Smooth muscle cell (in vitro differentiated cells): ENCODE measurements around the gene PCIF1. TPM values are rescaled to one million over a fixed set of nuclear protein-coding genes. Genes with fewer than 3 reads are reported as not detected.

Experiments
- DNase-seq: peaks from one replicate; lab custom pipeline; 2025; ENCODE audit not compliant: unreplicated experiment; lab: John Stamatoyannopoulos, UW
- H2AFZ ChIP-seq: fragments of 200-600 bp; sonication (generic); 2 replicates; pipeline ENCODE4 v1.6.0; 2016; ENCODE audit warnings: antibody characterized with exemption, low read depth, mild to moderate bottlenecking
- H3F3A ChIP-seq: fragments of 200-600 bp; sonication (generic); 2 replicates; pipeline ENCODE4 v1.6.0; 2017; ENCODE audit warnings: antibody characterized with exemption, low read depth
- H3K27ac ChIP-seq: fragments of 200-600 bp; sonication (generic); 2 replicates; pipeline ENCODE4 v1.5.1; 2016; ENCODE audit warnings: low read depth, mild to moderate bottlenecking
- H3K27me3 ChIP-seq: fragments of 200-600 bp; sonication (generic); 2 replicates; pipeline ENCODE4 v1.6.1; 2016; ENCODE audit warnings: low read depth, mild to moderate bottlenecking
- H3K36me3 ChIP-seq: fragments of 200-600 bp; sonication (generic); 2 replicates; pipeline ENCODE4 v1.5.1; 2016; ENCODE audit warnings: low read depth
- H3K4me1 ChIP-seq: fragments of 200-600 bp; sonication (generic); 2 replicates; pipeline ENCODE4 v1.5.1; 2016; ENCODE audit warnings: low read depth
- H3K4me2 ChIP-seq: fragments of 200-600 bp; sonication (generic); 2 replicates; pipeline ENCODE4 v1.6.0; 2016; ENCODE audit warnings: mild to moderate bottlenecking
- H3K4me3 ChIP-seq: fragments of 200-600 bp; sonication (generic); 2 replicates; pipeline ENCODE4 v1.5.1; 2016; ENCODE audit warnings: mild to moderate bottlenecking
- H3K79me2 ChIP-seq: fragments of 200-600 bp; sonication (generic); 2 replicates; pipeline ENCODE4 v1.6.0; 2016; ENCODE audit warnings: low read depth, mild to moderate bottlenecking
- H3K9ac ChIP-seq: fragments of 200-600 bp; sonication (generic); 2 replicates; pipeline ENCODE4 v1.6.0; 2016; ENCODE audit warnings: low read depth
- H3K9me3 ChIP-seq: fragments of 200-600 bp; sonication (generic); replicated peaks from 2 replicates; pipeline ENCODE4 v1.5.1; 2016; ENCODE audit warnings: low read depth
- H4K20me1 ChIP-seq: fragments of 200-600 bp; sonication (generic); 2 replicates; pipeline ENCODE4 v1.6.0; 2016; ENCODE audit warnings: low read depth
- WGBS: methylation state at CpG from one replicate; pipeline ENCODE4 v1.1.7; 2016; ENCODE audit warnings: low lambda C conversion rate; 5-methylcytosine and 5-hydroxymethylcytosine counted together
- polyA plus RNA-seq: library from polyadenylated mRNA; unstranded; fragments of >200 nt; fragmentation: Nextera tagmentation; extraction: Ambion mirVana; gene quantifications from 2 replicates; pipeline ENCODE4 v1.2.1, GENCODE V29; 2016
- total RNA-seq: library from RNA; depleted of rRNA; stranded (reverse); fragments of >200 nt; gene quantifications from 2 replicates; pipeline ENCODE4 v1.2.3, GENCODE V29; 2014
- TF ChIP-seq, protein P1 (sequence below): fragments of 200-600 bp; sonication (generic); IDR thresholded peaks from 2 replicates; pipeline ENCODE4 v1.5.1; 2017; ENCODE audit warnings: borderline replicate concordance, mild to moderate bottlenecking, antibody characterized with exemption; ENCODE audit not compliant: insufficient read depth, poor library complexity, severe bottlenecking

The PCIF1 gene
- total and polyA plus RNA-seq, 2 experiments from 2014 or later, result 13.5 to 38.9 TPM

DNA sequence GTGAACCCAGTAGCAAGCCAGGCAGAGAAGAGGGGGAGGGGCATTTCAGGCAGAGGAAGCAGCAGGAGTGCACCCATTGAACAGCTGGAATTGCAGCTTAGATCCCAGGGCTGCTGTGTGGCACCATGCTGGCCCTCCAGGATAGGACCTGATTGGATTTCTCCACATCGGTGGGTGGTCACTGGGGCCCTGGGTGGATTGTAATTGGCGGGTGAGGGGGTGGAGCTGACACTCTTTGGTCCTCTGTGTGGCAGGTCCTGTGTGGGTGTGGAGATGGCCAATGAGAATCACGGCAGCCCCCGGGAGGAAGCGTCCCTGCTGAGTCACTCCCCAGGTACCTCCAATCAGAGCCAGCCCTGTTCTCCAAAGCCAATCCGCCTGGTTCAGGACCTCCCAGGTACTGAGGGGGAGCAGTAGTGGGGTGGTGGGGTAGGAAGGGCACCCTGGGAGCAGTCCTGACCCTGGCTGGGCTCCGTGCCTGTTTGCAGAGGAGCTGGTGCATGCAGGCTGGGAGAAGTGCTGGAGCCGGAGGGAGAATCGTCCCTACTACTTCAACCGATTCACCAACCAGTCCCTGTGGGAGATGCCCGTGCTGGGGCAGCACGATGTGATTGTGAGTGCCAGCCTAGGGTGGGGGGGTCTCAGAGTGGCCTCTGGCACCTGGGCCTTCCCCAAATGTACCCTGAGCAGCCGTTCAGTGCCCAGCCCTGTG, 4.4 kb downstream of the PCIF1 start:
- Histone ChIP-seq H3F3A (no peaks in the 10 kb centered on the region), H3K9me3 (no peaks in the 10 kb centered on the region), H3K9ac (no peak overlapping the region), H3K79me2 (peaks cover 27% of the 10 kb centered on the region), H3K27me3 (no peaks in the 10 kb centered on the region), H3K36me3 (peaks cover 2% of the 10 kb centered on the region), H2AFZ (no peak overlapping the region), H3K27ac (no peak overlapping the region), H3K4me2 (no peak overlapping the region), H4K20me1 (peaks cover 35% of the 10 kb centered on the region), H3K4me1 (peaks cover 10% of the 10 kb centered on the region), H3K4me3 (no peak overlapping the region)
- TF ChIP-seq, protein P1, sequence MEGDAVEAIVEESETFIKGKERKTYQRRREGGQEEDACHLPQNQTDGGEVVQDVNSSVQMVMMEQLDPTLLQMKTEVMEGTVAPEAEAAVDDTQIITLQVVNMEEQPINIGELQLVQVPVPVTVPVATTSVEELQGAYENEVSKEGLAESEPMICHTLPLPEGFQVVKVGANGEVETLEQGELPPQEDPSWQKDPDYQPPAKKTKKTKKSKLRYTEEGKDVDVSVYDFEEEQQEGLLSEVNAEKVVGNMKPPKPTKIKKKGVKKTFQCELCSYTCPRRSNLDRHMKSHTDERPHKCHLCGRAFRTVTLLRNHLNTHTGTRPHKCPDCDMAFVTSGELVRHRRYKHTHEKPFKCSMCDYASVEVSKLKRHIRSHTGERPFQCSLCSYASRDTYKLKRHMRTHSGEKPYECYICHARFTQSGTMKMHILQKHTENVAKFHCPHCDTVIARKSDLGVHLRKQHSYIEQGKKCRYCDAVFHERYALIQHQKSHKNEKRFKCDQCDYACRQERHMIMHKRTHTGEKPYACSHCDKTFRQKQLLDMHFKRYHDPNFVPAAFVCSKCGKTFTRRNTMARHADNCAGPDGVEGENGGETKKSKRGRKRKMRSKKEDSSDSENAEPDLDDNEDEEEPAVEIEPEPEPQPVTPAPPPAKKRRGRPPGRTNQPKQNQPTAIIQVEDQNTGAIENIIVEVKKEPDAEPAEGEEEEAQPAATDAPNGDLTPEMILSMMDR, result no peak
- no peak for DNase-seq
- WGBS, result 91% methylated on average over 12 of the region's 13 CpGs

DNA sequence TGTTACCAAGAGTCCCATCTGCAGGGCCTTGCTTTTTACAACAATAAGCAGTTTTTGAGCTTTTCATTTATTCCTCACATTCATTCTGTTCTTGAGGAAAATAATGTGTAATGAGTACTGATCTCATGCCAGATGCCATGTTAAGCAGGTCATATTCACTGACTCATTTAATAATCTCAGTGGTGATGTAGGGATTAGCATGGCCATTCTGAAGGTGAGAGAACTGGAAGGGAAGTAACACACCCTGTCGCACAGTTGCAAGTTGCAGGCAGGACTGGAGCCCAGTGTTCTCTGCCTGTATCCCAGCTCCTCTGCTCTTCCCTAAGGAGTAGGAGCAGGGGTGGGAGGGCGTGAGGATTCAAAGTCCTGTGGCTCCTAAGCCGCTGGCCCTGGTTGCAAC, 5.6 kb downstream of the PCIF1 start:
- no peak overlapping the region for H3K4me3 ChIP-seq
- H4K20me1 ChIP-seq, result peaks cover 34% of the 10 kb centered on the region
- 100% methylated on average over 3 of the region's 3 CpGs for WGBS
- no peaks in the 10 kb centered on the region for H3F3A ChIP-seq
- DNase-seq, result no peak
- peaks cover 2% of the 10 kb centered on the region for H3K36me3 ChIP-seq
- H3K27me3 ChIP-seq, result no peaks in the 10 kb centered on the region
- H3K4me2 ChIP-seq, result no peak overlapping the region
- peaks cover 10% of the 10 kb centered on the region for H3K4me1 ChIP-seq
- H2AFZ ChIP-seq, result no peak overlapping the region
- no peak overlapping the region for H3K9ac ChIP-seq
- no peaks in the 10 kb centered on the region for H3K9me3 ChIP-seq
- H3K27ac ChIP-seq, result no peak overlapping the region
- TF ChIP-seq, protein P1, result no peak
- peaks cover 23% of the 10 kb centered on the region for H3K79me2 ChIP-seq

DNA sequence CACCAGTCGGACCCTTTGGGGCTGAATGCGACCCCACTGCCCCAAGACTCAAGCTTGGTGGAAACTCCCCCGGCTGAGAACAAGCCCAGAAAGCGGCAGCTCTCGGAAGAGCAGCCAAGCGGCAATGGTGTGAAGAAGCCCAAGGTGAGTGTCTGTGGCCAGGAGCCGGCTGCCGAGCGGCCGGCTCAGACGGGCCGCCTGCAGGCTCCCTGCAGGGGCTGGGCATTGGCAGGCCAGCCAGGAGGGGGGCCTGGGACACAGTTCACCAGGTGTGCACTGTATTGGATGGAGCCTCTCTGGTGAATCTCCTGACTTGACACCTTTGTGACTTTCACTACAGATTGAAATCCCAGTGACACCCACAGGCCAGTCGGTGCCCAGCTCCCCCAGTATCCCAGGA, 6.0 kb downstream of the PCIF1 start:
- Histone ChIP-seq H3K27me3 (no peaks in the 10 kb centered on the region), H3F3A (no peaks in the 10 kb centered on the region), H3K4me3 (no peak overlapping the region), H2AFZ (no peak overlapping the region), H3K4me1 (peaks cover 9% of the 10 kb centered on the region), H4K20me1 (peaks cover 32% of the 10 kb centered on the region), H3K9ac (no peak overlapping the region), H3K36me3 (peaks cover 2% of the 10 kb centered on the region), H3K27ac (no peak overlapping the region), H3K9me3 (no peaks in the 10 kb centered on the region), H3K4me2 (no peak overlapping the region), H3K79me2 (peaks cover 23% of the 10 kb centered on the region)
- WGBS, result 99% methylated on average over 13 of the region's 13 CpGs
- no peak for DNase-seq
- TF ChIP-seq, protein P1, result no peak

DNA sequence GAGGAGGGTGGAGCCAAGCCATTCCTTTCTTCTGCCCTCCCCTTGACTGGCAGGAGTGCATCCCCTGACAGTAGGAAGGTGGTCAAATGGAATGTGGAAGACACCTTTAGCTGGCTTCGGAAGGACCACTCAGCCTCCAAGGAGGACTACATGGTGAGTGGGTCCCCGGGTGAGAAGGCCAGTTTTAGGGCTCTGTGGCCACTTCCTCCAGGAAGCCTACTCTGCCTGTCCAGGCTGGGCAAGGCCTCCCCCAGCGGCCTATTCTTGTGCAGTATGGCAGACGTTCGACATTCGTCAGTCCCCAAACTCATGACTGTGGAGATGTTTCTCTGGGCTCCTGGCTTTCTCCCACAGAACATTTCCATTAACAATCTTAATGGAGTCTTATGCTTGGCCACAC, 9.1 kb downstream of the PCIF1 start:
- H2AFZ ChIP-seq, result no peak overlapping the region
- TF ChIP-seq, protein P1, result no peak
- no peak overlapping the region for H3K4me2 ChIP-seq
- no peaks in the 10 kb centered on the region for H3K36me3 ChIP-seq
- DNase-seq, result no peak
- peak overlapping the region; percentile 28 for H3K27ac ChIP-seq
- H3K4me3 ChIP-seq, result no peak overlapping the region
- H3K9ac ChIP-seq, result no peak overlapping the region
- 97% methylated on average over 6 of the region's 6 CpGs for WGBS
- H3K79me2 ChIP-seq, result peaks cover under 1% of the 10 kb centered on the region
- no peaks in the 10 kb centered on the region for H3K9me3 ChIP-seq
- peaks cover 1% of the 10 kb centered on the region for H4K20me1 ChIP-seq
- H3K27me3 ChIP-seq, result no peaks in the 10 kb centered on the region
- no peaks in the 10 kb centered on the region for H3F3A ChIP-seq
- H3K4me1 ChIP-seq, result no peaks in the 10 kb centered on the region
